COLO829 (cell line): ENCODE measurements around the gene HEPACAM.

Source experiments
- DNase-seq: peaks from one replicate; pipeline ENCODE4 v3.0.0; 2012; ENCODE audit warnings: low spot score

The HEPACAM gene

GRCh38 chr11:124882339-124883071, 53.3 kb downstream of the HEPACAM start:
- DNase-seq, result no peak

GRCh38 chr11:124880958-124881357, 54.9 kb downstream of the HEPACAM start:
- no peak for DNase-seq

GRCh38 chr11:124880290-124880611, 55.6 kb downstream of the HEPACAM start:
- no peak for DNase-seq

GRCh38 chr11:124879493-124880289, 56.2 kb downstream of the HEPACAM start:
- DNase-seq, result no peak

GRCh38 chr11:124878759-124879492, 56.9 kb downstream of the HEPACAM start:
- DNase-seq, result no peak

- DNase-seq, result no peak
These were observed 57.7 kb downstream of the HEPACAM start for GRCh38 chr11:124877910-124878758.

- DNase-seq, result no peak
These were observed 58.3 kb downstream of the HEPACAM start for GRCh38 chr11:124877631-124877909.

- no peak for DNase-seq
These were observed 58.8 kb downstream of the HEPACAM start for GRCh38 chr11:124876818-124877630.

- peak; percentile 83 for DNase-seq
These were observed 59.7 kb downstream of the HEPACAM start for GRCh38 chr11:124875943-124876817.

GRCh38 chr11:124875401-124875800, 60.4 kb downstream of the HEPACAM start:
- no peak for DNase-seq

GRCh38 chr11:124874571-124875255, 61.1 kb downstream of the HEPACAM start:
- DNase-seq, result no peak

- DNase-seq, result no peak
These were observed 61.9 kb downstream of the HEPACAM start for GRCh38 chr11:124873951-124874350.

GRCh38 chr11:124872741-124873140, 63.1 kb downstream of the HEPACAM start:
- DNase-seq, result no peak

GRCh38 chr11:124872280-124872679, 63.6 kb downstream of the HEPACAM start:
- DNase-seq, result no peak

- no peak for DNase-seq
These were observed 65.4 kb downstream of the HEPACAM start for GRCh38 chr11:124870430-124870829.

- DNase-seq, result no peak
These were observed 65.9 kb downstream of the HEPACAM start for GRCh38 chr11:124869856-124870387.

GRCh38 chr11:124869331-124869730, 66.5 kb downstream of the HEPACAM start:
- DNase-seq, result no peak
